K562 (cell line): Measurements from ENCODE around the gene GPC2.

Source experiments
- DPF2 ChIP-seq: fragments of 450-650 bp; IDR thresholded peaks from 2 replicates; pipeline ENCODE4 v1.6.1; 2016
- EZH2 ChIP-seq: IDR thresholded peaks from 2 replicates; pipeline ENCODE4 v1.6.1; 2012; ENCODE audit warnings: low read depth, mild to moderate bottlenecking, inconsistent platforms, low read length, borderline replicate concordance
- GABPA ChIP-seq: fragments of 200-800 bp; sonication (Bioruptor generic); conservative IDR thresholded peaks from 2 replicates; pipeline ENCODE4 v1.6.1; 2016; ENCODE audit warnings: low read depth, missing genetic modification characterization, missing compliant biosample characterization
- GTF2F1 ChIP-seq: IDR thresholded peaks from 2 replicates; pipeline ENCODE4 v1.6.1; 2011; ENCODE audit warnings: low read depth, low read length, improper control_type of control experiment
- JUND ChIP-seq, 2 experiments: IDR thresholded peaks; 2 replicates in 1 of 2; 3 replicates in 1 of 2; pipeline ENCODE4 v1.6.1; 2011; ENCODE audit warnings: borderline replicate concordance in 2 of 2, low read depth in 2 of 2, low read length in 2 of 2, improper control_type of control experiment in 1 of 2, missing biosample characterization in 1 of 2, missing genetic modification characterization in 1 of 2, missing genetic modification reagents in 1 of 2
- KDM4B ChIP-seq, 2 experiments: fragments of 450-650 bp in 1 of 2; sonication (generic) in 1 of 2; IDR thresholded peaks; 2 replicates each; pipeline ENCODE4 v1.6.1; 2016 to 2017; ENCODE audit warnings: borderline replicate concordance in 2 of 2, antibody characterized with exemption in 1 of 2, low read depth in 1 of 2, mild to moderate bottlenecking in 1 of 2
- KLF10 ChIP-seq: fragments of 250-450 bp; sonication (Bioruptor Pico); IDR thresholded peaks from 2 replicates; pipeline ENCODE4 v1.6.1; 2021; ENCODE audit warnings: matching md5 sums
- MNT ChIP-seq, 2 experiments: fragments of 450-650 bp; conservative IDR thresholded peaks; 2 replicates each; pipeline ENCODE4 v1.6.1; 2017; ENCODE audit warnings: mild to moderate bottlenecking in 2 of 2, moderate library complexity in 2 of 2
- POLR2A ChIP-seq: fragments of 450-650 bp; conservative IDR thresholded peaks from 2 replicates; pipeline ENCODE4 v1.6.1; 2016

GRCh38 chr7:100155553-100156317 lies 21.4 kb downstream of the GPC2 start:
- no peak for TF ChIP-seq GABPA (tag)
- TF ChIP-seq GTF2F1 = no peak
- no peak for TF ChIP-seq KDM4B (IDR thresholded peaks at IDR 0.05; ENCODE audit: borderline replicate concordance in 2 of 2, low read depth in 1 of 2)
- TF ChIP-seq EZH2 = no peak
- no peak for TF ChIP-seq DPF2
- no peak for TF ChIP-seq MNT (conservative IDR thresholded peaks at IDR 0.05)
- no peak for TF ChIP-seq POLR2A
- no peak for TF ChIP-seq KLF10 (CRISPR knock-in tag)
- TF ChIP-seq JUND (IDR thresholded peaks at IDR 0.05; ENCODE audit: borderline replicate concordance, low read depth, low read length) = no peak
- TF ChIP-seq JUND (tag; IDR thresholded peaks at IDR 0.05; ENCODE audit: borderline replicate concordance, low read depth, low read length) = no peak
